ENCODE measurements around the gene SFXN2.
"Not testable (repeated sequence)": the region's sequence is repeated elsewhere in the genome, so short reads cannot be mapped to it uniquely, and the experiment has no call there.

Gene SFXN2

GRCh38 chr10:102721954-102722353 lies 7.5 kb downstream of the SFXN2 start:
- no peak for DNase-seq

GRCh38 chr10:102723989-102724388 lies 9.6 kb downstream of the SFXN2 start:
- DNase-seq, result no peak

- DNase-seq, result no peak
These were observed 11.8 kb downstream of the SFXN2 start for GRCh38 chr10:102726274-102726673.

- DNase-seq, result no peak
These were observed 12.8 kb downstream of the SFXN2 start for GRCh38 chr10:102727037-102727818.

GRCh38 chr10:102729029-102730026 lies 14.9 kb downstream of the SFXN2 start:
- peak; percentile 73 for DNase-seq

- DNase-seq, result no peak
These were observed 16.9 kb downstream of the SFXN2 start for GRCh38 chr10:102731222-102731800.

- DNase-seq, result no peak
These were observed 18.2 kb downstream of the SFXN2 start for GRCh38 chr10:102732661-102733060.

- no peak for DNase-seq
These were observed 20.7 kb downstream of the SFXN2 start for GRCh38 chr10:102735065-102735562.

- no peak for DNase-seq
These were observed 24.3 kb downstream of the SFXN2 start for GRCh38 chr10:102738692-102739121.

GRCh38 chr10:102740229-102740628 lies 25.8 kb downstream of the SFXN2 start:
- DNase-seq, result no peak

GRCh38 chr10:102741726-102742237 lies 27.3 kb downstream of the SFXN2 start:
- DNase-seq, result no peak

GRCh38 chr10:102742313-102742712 lies 27.9 kb downstream of the SFXN2 start:
- not testable (repeated sequence) for DNase-seq

GRCh38 chr10:102743078-102743587 lies 28.7 kb downstream of the SFXN2 start:
- no peak for DNase-seq

GRCh38 chr10:102743588-102744373 lies 29.3 kb downstream of the SFXN2 start, which contains the start of gene WBP1L:
Gene WBP1L (plus strand): TSS chr10:102743948. CDS start chr10:102744054, 106 bp downstream.
- peak; percentile 100 for DNase-seq

- DNase-seq, result no peak
These were observed 30.1 kb downstream of the SFXN2 start for GRCh38 chr10:102744374-102745051.

GRCh38 chr10:102745157-102745556 lies 30.7 kb downstream of the SFXN2 start:
- DNase-seq, result no peak

- DNase-seq, result peak; percentile 89
These were observed 38.0 kb downstream of the SFXN2 start for GRCh38 chr10:102752266-102752930.

- peak; percentile 85 for DNase-seq
These were observed 38.7 kb downstream of the SFXN2 start for GRCh38 chr10:102752934-102753664.

GRCh38 chr10:102753718-102754117 lies 39.3 kb downstream of the SFXN2 start:
- no peak for DNase-seq

GRCh38 chr10:102757323-102757722 lies 42.9 kb downstream of the SFXN2 start:
- no peak for DNase-seq
